OCI-LY3 (cell line): ENCODE data around the gene SLAMF6.
"Not testable (repeated sequence)": the region's sequence is repeated elsewhere in the genome, so short reads cannot be mapped to it uniquely, and the experiment has no call there.

Source experiments
- EZH2phosphoT487 ChIP-seq: fragments of 200-600 bp; shearing (Covaris generic); IDR thresholded peaks from 2 replicates; pipeline ENCODE4 v1.6.1; 2018; ENCODE audit warnings: antibody characterized with exemption, mixed run types, low read depth
- TF ChIP-seq, protein P1 (sequence below): fragments of 200-600, 300-600 bp; sonication (generic); IDR thresholded peaks from 2 replicates; pipeline ENCODE4 v1.5.1; 2014; ENCODE audit warnings: antibody characterized with exemption, low read length, low read depth

DNA sequence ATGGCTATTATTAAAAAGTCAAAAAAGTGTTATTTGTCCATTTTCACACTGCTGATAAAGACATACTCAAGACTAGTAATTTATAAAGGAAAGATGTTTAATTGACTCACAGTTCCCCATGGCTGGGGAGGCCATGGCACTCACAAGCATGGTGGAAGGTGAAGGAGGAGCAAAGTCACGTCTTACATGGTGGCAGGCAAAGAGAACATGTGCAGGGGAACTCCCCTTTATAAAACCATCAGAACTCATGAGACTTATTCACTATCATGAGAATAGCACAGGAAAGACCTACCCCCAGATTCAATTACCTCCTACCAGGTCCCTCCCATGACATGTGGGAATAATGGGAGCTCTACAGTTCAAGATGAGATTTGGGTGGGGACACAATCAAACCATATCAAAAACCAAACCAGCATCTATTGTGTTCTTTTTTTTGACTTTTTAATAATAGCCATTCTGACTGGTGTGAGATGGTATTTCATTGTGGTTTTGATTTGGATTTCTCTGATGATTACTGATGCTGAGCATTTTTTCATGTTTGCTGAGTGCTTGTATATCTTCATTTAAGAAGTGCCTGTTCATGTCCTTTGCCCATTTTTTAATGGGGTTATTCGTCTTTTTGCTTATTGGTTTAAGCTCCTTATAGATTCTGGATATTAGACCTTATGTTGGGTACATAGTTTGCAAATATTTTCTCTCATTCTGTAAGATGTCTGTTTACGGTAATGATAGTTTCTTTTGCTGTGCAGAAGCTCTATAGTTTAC is 24.6 kb downstream of the SLAMF6 start:
- TF ChIP-seq, protein P1, sequence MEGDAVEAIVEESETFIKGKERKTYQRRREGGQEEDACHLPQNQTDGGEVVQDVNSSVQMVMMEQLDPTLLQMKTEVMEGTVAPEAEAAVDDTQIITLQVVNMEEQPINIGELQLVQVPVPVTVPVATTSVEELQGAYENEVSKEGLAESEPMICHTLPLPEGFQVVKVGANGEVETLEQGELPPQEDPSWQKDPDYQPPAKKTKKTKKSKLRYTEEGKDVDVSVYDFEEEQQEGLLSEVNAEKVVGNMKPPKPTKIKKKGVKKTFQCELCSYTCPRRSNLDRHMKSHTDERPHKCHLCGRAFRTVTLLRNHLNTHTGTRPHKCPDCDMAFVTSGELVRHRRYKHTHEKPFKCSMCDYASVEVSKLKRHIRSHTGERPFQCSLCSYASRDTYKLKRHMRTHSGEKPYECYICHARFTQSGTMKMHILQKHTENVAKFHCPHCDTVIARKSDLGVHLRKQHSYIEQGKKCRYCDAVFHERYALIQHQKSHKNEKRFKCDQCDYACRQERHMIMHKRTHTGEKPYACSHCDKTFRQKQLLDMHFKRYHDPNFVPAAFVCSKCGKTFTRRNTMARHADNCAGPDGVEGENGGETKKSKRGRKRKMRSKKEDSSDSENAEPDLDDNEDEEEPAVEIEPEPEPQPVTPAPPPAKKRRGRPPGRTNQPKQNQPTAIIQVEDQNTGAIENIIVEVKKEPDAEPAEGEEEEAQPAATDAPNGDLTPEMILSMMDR = not testable (repeated sequence)
- TF ChIP-seq EZH2phosphoT487 = not testable (repeated sequence)
